PFSK-1 (cell line): ENCODE measurements around the gene MMP23B.

ENCODE experiments used
- FOXP2 ChIP-seq: optimal IDR thresholded peaks from 2 replicates; pipeline ENCODE3; 2011; ENCODE audit warnings: borderline replicate concordance, control low read depth, inconsistent platforms; ENCODE audit not compliant: insufficient read depth; ENCODE audit errors: extremely low read length, extremely low read depth
- POLR2AphosphoS5 ChIP-seq: IDR thresholded peaks from 2 replicates; pipeline ENCODE4 v1.6.1; 2012; ENCODE audit warnings: low read depth, mild to moderate bottlenecking, control low read depth, low read length, moderate library complexity
- SIN3A ChIP-seq: IDR thresholded peaks from 2 replicates; pipeline ENCODE4 v1.6.1; 2012; ENCODE audit warnings: mild to moderate bottlenecking, low read length, moderate library complexity, borderline replicate concordance; ENCODE audit not compliant: insufficient read depth
- TAF1 ChIP-seq: IDR thresholded peaks from 2 replicates; pipeline ENCODE4 v1.6.1; 2012; ENCODE audit warnings: low read length, control low read depth, borderline replicate concordance; ENCODE audit not compliant: insufficient read depth
- TF ChIP-seq, protein P1 (sequence below), 2 experiments: IDR thresholded peaks; 2 replicates each; pipeline versions ENCODE4 v1.6.1 to v1.8.0; 2011 to 2012; ENCODE audit warnings: low read depth in 2 of 2, low read length in 2 of 2, control low read depth in 1 of 2, inconsistent platforms in 1 of 2, mild to moderate bottlenecking in 1 of 2, moderate library complexity in 1 of 2; ENCODE audit not compliant: insufficient read depth in 1 of 2

MMP23B gene

GRCh38 chr1:1623181-1623630 lies 8.8 kb upstream of the MMP23B start:
- TF ChIP-seq POLR2AphosphoS5 (no peak), SIN3A (no peak), TAF1 (no peak), FOXP2 (no peak)
- TF ChIP-seq, protein P1, sequence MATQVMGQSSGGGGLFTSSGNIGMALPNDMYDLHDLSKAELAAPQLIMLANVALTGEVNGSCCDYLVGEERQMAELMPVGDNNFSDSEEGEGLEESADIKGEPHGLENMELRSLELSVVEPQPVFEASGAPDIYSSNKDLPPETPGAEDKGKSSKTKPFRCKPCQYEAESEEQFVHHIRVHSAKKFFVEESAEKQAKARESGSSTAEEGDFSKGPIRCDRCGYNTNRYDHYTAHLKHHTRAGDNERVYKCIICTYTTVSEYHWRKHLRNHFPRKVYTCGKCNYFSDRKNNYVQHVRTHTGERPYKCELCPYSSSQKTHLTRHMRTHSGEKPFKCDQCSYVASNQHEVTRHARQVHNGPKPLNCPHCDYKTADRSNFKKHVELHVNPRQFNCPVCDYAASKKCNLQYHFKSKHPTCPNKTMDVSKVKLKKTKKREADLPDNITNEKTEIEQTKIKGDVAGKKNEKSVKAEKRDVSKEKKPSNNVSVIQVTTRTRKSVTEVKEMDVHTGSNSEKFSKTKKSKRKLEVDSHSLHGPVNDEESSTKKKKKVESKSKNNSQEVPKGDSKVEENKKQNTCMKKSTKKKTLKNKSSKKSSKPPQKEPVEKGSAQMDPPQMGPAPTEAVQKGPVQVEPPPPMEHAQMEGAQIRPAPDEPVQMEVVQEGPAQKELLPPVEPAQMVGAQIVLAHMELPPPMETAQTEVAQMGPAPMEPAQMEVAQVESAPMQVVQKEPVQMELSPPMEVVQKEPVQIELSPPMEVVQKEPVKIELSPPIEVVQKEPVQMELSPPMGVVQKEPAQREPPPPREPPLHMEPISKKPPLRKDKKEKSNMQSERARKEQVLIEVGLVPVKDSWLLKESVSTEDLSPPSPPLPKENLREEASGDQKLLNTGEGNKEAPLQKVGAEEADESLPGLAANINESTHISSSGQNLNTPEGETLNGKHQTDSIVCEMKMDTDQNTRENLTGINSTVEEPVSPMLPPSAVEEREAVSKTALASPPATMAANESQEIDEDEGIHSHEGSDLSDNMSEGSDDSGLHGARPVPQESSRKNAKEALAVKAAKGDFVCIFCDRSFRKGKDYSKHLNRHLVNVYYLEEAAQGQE (IDR thresholded peaks at IDR 0.05; ENCODE audit: insufficient read depth in 1 of 2, low read depth in 2 of 2, low read length in 2 of 2): no peak

GRCh38 chr1:1623631-1624442 lies 8.1 kb upstream of the MMP23B start:
- TF ChIP-seq POLR2AphosphoS5 (no peak), TAF1 (no peak), FOXP2 (no peak), SIN3A (no peak)
- TF ChIP-seq, protein P1 (IDR thresholded peaks at IDR 0.05; ENCODE audit: insufficient read depth in 1 of 2, low read depth in 2 of 2, low read length in 2 of 2): no peak

GRCh38 chr1:1624443-1625403 lies 7.2 kb upstream of the MMP23B start:
- TF ChIP-seq POLR2AphosphoS5: no peak
- TF ChIP-seq, protein P1 (IDR thresholded peaks at IDR 0.05; ENCODE audit: insufficient read depth in 1 of 2, low read depth in 2 of 2, low read length in 2 of 2): no peak
- TF ChIP-seq TAF1: no peak
- no peak for TF ChIP-seq SIN3A
- TF ChIP-seq FOXP2: no peak

- no peak for TF ChIP-seq SIN3A
These were observed 6.6 kb upstream of the MMP23B start for GRCh38 chr1:1625404-1625775.

GRCh38 chr1:1625824-1626206 lies 6.2 kb upstream of the MMP23B start:
- no peak for TF ChIP-seq TAF1
- TF ChIP-seq POLR2AphosphoS5: no peak
- TF ChIP-seq, protein P1 (IDR thresholded peaks at IDR 0.05; ENCODE audit: insufficient read depth in 1 of 2, low read depth in 2 of 2, low read length in 2 of 2): no peak
- no peak for TF ChIP-seq FOXP2
- TF ChIP-seq SIN3A: no peak
